HUES48 (cell line): ENCODE measurements around the gene MCM3.

Experiments
- H3K27ac ChIP-seq: one replicate; pipeline ENCODE4 v1.7.0; 2013; ENCODE audit warnings: low read depth, low read length, inconsistent platforms
- H3K27me3 ChIP-seq: 2 replicates; pipeline ENCODE4 v1.6.1; 2013; ENCODE audit warnings: mild to moderate bottlenecking, low read length; ENCODE audit not compliant: control insufficient read depth, insufficient read depth
- H3K36me3 ChIP-seq: 2 replicates; pipeline ENCODE4 v1.6.1; 2013; ENCODE audit warnings: low read length; ENCODE audit not compliant: control insufficient read depth, insufficient read depth
- H3K4me1 ChIP-seq: 2 replicates; pipeline ENCODE4 v1.6.1; 2013; ENCODE audit warnings: mild to moderate bottlenecking, low read length; ENCODE audit not compliant: control insufficient read depth, insufficient read depth
- H3K4me3 ChIP-seq: 2 replicates; pipeline ENCODE4 v1.5.1; 2013; ENCODE audit warnings: mild to moderate bottlenecking, low read depth, low read length
- H3K9ac ChIP-seq: 2 replicates; pipeline ENCODE4 v1.6.1; 2013; ENCODE audit warnings: mild to moderate bottlenecking, low read depth, low read length, moderate library complexity
- H3K9me3 ChIP-seq: 2 replicates; pipeline ENCODE4 v1.6.1; 2013; ENCODE audit warnings: low read length; ENCODE audit not compliant: control insufficient read depth, insufficient read depth

The MCM3 gene

DNA sequence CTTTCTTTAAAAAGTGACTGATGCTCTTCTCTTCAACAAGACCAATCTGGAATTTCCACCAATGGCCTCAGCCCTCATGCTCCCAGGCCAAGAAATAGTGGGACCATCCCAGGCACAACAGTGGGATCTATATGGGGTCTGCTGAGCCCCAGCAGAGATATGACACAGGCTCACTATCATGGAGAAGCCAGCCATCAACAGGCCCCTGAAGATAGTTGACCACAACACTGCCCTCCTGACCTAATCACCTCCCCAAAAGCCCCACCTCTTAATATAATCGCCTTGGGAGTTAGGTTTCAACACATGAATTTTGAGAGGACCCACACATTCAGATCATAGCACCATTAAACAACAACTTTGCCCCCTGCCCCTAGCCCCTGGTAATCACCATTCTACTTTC lies 16.8 kb upstream of the MCM3 start:
- Histone ChIP-seq H3K27ac (no peak overlapping the region), H3K36me3 (no peaks in the 10 kb centered on the region), H3K9me3 (no peaks in the 10 kb centered on the region), H3K27me3 (no peaks in the 10 kb centered on the region), H3K9ac (no peak overlapping the region), H3K4me1 (no peaks in the 10 kb centered on the region), H3K4me3 (no peak overlapping the region)

DNA sequence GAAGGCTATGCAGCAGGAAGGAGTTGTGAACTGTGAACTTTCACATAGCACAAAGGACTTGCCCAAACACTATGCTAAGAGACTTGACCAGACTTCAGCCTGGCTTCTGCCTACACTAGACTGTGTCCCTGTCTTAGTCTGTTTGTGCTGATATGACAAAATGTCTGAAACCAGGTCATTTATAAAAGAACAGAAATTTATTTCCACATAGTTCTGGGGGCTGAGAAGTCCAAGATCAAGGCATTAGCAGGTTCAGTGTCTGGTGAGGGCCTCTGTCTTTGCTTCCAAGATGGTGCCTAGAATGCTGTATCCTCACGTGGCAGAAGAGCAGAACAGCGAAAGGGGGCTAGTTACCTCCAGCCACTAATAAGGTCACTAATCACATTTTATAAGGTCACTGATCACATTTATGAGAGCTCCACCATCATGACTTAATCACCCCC lies 16.0 kb upstream of the MCM3 start:
- no peaks in the 10 kb centered on the region for H3K27me3 ChIP-seq
- no peak overlapping the region for H3K9ac ChIP-seq
- no peak overlapping the region for H3K27ac ChIP-seq
- H3K9me3 ChIP-seq: no peaks in the 10 kb centered on the region
- H3K4me3 ChIP-seq: no peak overlapping the region
- H3K36me3 ChIP-seq: no peaks in the 10 kb centered on the region
- H3K4me1 ChIP-seq: no peaks in the 10 kb centered on the region

DNA sequence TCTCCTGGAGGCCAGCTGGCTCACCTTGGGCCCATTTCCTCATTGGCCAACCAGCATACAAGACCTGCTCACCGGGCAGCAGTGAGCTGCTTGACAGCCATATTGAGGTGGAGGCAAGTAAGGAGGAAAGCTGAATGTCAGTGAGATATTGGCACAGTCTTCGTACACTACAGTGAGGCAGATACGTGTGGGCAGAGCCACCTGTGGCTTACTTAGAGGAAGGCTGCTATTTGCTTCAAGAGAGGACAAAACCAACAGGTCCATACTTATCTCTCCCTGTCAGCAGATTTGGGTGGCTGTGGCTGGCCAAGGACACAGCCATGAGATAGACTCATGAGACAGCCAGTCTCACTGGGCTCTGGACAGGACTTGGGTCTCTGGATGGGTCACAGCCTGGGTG lies 15.1 kb upstream of the MCM3 start:
- no peaks in the 10 kb centered on the region for H3K27me3 ChIP-seq
- H3K4me1 ChIP-seq: no peaks in the 10 kb centered on the region
- no peak overlapping the region for H3K27ac ChIP-seq

DNA sequence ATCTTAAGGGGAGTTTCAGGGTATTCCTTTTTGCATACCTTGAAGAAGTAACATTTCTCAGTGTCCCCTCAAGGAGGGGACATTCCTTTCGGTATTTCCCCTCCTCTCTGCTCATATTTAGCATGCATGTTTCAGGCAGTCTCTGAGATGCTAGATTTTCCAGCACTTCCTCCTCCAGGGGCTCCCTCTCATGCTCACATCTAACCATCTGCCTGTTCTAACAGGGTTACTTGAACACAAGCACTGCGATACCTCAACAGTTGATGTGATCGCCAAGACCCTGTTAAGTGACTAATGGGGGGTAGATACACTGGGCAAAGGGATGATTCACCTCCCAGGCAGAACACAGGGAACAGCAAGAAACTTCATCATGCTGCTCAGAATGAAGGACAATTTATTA lies 12.9 kb upstream of the MCM3 start:
- H3K27ac ChIP-seq: no peak overlapping the region
- H3K27me3 ChIP-seq: no peaks in the 10 kb centered on the region
- no peak overlapping the region for H3K9ac ChIP-seq
- H3K4me3 ChIP-seq: no peak overlapping the region
- no peaks in the 10 kb centered on the region for H3K36me3 ChIP-seq
- no peaks in the 10 kb centered on the region for H3K9me3 ChIP-seq
- no peaks in the 10 kb centered on the region for H3K4me1 ChIP-seq

More for the DNA sequence above, 15.1 kb upstream of the MCM3 start:
- H3K9me3 ChIP-seq: no peaks in the 10 kb centered on the region
- H3K4me3 ChIP-seq: no peak overlapping the region
- no peaks in the 10 kb centered on the region for H3K36me3 ChIP-seq
- H3K9ac ChIP-seq: no peak overlapping the region

DNA sequence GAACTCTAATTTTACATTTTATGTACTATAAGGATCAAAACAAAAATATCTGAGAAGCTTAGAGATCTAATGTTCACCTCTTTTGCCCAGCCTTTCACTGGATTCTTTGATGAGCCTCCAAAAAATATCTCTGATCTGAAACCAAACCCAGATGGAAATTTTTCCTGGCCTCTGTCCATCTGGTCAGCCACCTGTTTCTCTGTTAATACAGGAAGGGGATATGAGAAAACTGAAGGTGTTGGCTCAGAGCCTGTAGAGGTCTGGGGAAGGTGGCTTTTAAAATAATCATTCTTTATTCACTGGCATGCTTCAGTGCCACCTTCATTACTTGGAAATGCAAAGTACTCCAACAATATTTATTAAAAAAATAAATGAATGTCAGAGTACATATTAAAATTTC lies 8.5 kb upstream of the MCM3 start:
- no peaks in the 10 kb centered on the region for H3K4me1 ChIP-seq
- H3K27ac ChIP-seq: no peak overlapping the region
- no peak overlapping the region for H3K4me3 ChIP-seq
- no peaks in the 10 kb centered on the region for H3K27me3 ChIP-seq
- H3K36me3 ChIP-seq: no peaks in the 10 kb centered on the region
- no peaks in the 10 kb centered on the region for H3K9me3 ChIP-seq
- no peak overlapping the region for H3K9ac ChIP-seq

DNA sequence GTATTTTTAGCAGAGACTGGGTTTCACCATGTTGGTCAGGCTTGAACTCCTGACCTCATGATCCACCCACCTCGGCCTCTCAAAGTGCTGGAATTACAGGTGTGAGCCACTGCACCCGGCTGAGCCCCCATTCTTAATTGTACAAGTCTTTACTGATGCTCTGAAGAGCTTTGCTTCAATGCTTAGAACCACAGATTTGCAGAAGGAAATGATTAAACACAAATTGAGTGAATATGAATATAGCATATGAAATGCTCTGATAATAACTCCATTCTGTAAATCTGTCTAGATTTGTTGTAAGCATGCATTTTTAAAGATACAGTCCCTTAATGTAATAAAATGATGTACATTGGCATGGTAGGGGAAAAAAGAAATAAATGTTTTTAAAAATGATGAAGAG lies 4.3 kb upstream of the MCM3 start:
- H3K4me3 ChIP-seq: no peak overlapping the region
- H3K27me3 ChIP-seq: no peaks in the 10 kb centered on the region
- no peaks in the 10 kb centered on the region for H3K9me3 ChIP-seq
- no peak overlapping the region for H3K9ac ChIP-seq
- peaks cover 14% of the 10 kb centered on the region for H3K4me1 ChIP-seq
- H3K36me3 ChIP-seq: no peaks in the 10 kb centered on the region
- H3K27ac ChIP-seq: no peak overlapping the region

DNA sequence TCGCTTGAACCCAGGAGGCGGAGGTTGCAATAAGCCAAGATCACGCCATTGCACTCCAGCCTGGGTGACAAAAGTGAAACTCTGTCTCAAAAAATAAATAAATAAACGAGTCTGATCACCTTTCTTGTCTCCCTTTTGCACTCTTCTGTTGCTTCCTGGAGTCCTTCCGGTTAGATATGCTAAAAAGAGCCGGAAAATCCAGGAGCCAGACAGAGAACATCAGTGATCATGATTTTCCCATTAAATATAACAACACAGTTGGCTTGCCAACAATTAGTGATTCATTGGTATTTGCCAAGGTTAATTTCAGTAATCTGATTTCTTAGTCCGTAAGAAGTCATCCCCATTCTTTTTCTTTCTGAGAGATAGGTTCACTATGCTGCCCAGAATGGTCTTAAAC lies 3.7 kb upstream of the MCM3 start:
- no peaks in the 10 kb centered on the region for H3K27me3 ChIP-seq
- H3K9me3 ChIP-seq: no peaks in the 10 kb centered on the region
- peaks cover 4% of the 10 kb centered on the region for H3K36me3 ChIP-seq
- no peak overlapping the region for H3K9ac ChIP-seq
- H3K4me3 ChIP-seq: no peak overlapping the region
- no peak overlapping the region for H3K27ac ChIP-seq
- peaks cover 17% of the 10 kb centered on the region for H3K4me1 ChIP-seq

DNA sequence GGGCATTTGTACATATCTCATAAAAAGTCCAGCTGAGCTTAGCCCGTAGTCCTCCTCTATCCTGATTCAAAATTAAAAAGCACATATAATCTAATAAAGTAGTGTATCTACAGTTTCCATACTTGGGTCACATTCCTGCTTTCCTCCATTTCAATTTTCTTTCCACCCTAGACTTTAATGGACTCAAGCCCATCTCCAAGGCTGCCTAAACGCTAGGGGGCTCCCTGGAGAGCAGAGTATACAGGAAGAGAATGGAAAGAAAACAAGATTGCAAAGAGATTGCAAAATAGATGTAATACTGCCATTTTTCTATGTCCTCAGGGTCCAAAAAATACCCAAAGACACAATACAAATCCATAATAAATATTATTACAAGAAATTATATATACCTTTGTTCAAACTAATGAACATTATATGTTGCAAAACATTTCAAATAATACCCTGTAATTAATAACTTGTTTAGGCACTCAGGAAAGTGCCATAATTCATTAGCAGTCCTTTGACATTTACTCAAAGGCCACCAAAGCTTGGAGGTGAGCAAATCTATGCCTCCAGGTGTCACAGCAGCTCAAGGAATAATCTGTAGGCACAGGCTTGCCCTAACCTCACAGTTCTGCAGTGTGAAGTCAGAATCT lies 2.4 kb upstream of the MCM3 start:
- H3K27ac ChIP-seq: no peak overlapping the region
- peaks cover 21% of the 10 kb centered on the region for H3K4me1 ChIP-seq
- no peak overlapping the region for H3K4me3 ChIP-seq
- H3K36me3 ChIP-seq: peaks cover 17% of the 10 kb centered on the region
- no peak overlapping the region for H3K9ac ChIP-seq
- no peaks in the 10 kb centered on the region for H3K9me3 ChIP-seq
- H3K27me3 ChIP-seq: no peaks in the 10 kb centered on the region

DNA sequence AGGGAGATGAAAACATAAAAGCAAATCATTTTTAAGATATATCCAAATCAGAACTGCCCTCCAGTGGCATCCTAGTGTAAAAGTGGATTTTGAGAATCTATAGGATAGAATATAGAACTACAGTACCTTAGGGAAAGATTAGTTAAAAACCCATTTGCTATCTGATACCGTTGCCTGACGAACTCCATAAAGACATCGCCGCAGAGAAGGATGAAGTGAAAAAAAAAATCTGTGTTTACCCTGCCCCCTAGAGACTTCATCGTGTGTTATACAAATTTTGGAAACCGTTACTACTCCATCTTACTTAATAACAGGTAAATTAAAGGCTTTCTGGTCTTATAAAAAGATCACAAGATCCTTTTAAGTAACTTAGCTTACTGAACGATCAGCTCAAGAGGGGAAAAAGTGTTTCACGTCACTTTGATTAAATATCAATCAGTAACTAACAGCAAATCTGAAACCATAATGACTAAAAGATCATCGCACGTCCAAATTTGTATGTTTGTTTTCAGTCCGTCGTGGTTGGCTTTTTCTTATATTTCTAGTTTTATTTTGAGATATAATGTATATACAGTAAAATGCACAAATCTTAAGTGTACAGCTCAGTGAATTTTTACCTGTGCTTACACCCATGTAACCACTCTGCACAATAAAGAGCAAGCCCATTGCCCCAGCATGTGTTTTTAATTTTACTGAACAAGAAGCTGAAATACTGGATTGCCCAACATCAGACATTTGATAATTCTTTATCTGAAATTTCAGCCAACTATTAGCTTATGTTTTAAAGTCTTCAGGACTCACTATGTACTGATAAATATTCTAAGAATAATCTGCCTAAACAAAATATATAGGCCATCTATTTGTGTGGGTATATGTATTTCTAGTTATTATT lies 881 bp upstream of the MCM3 start:
- peaks cover 21% of the 10 kb centered on the region for H3K4me1 ChIP-seq
- H3K4me3 ChIP-seq: peak overlapping the region; percentile 76
- H3K9ac ChIP-seq: peak overlapping the region; percentile 45
- no peaks in the 10 kb centered on the region for H3K27me3 ChIP-seq
- peak overlapping the region; percentile 84 for H3K27ac ChIP-seq
- no peaks in the 10 kb centered on the region for H3K9me3 ChIP-seq
- peaks cover 32% of the 10 kb centered on the region for H3K36me3 ChIP-seq

DNA sequence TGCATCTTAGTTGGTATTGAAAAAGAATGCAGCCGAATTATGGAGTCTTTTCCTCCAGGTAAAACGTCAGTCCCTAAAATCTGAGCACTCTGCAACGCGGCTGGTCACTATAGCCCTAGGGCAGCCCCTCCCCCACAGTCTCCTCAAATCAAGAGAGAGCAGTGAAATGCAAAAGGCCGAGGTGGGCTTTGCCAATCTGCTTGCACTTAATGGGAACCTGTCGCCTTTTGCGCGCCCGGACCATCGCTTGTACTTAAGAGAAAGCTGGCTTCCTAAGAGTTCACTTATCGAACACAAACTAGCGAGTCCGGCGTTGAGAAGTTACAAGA lies 447 bp downstream of the MCM3 start:
- Histone ChIP-seq H3K27ac (peak overlapping the region; percentile 98), H3K27me3 (no peaks in the 10 kb centered on the region), H3K9me3 (no peaks in the 10 kb centered on the region), H3K9ac (peak overlapping the region; percentile 99), H3K36me3 (peaks cover 45% of the 10 kb centered on the region), H3K4me3 (peak overlapping the region; percentile 98), H3K4me1 (peaks cover 21% of the 10 kb centered on the region)

DNA sequence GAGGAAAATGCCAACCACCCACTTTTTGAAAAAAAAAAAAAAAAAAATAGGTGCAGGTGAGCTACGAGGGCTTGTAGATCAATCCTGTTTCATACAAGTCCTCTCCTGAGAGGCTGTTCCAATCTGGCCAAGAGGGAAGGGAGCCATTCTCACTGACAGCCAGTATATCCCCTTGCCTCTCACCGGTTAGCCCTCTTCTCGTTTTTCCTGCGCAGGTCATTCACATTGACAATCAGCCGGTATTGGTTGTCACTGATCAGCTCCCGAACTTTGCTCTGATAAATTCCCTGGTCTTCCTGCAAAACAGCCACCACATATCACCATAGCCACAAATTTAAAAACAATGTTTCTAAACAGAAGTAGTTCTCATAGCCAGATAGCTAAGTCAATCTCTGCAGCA lies 1.4 kb downstream of the MCM3 start:
- Histone ChIP-seq H3K4me1 (peaks cover 21% of the 10 kb centered on the region), H3K4me3 (peak overlapping the region; percentile 98)

More for the DNA sequence above, 1.4 kb downstream of the MCM3 start:
- H3K27ac ChIP-seq: no peak overlapping the region
- peak overlapping the region; percentile 99 for H3K9ac ChIP-seq
- no peaks in the 10 kb centered on the region for H3K27me3 ChIP-seq
- H3K9me3 ChIP-seq: no peaks in the 10 kb centered on the region
- peaks cover 55% of the 10 kb centered on the region for H3K36me3 ChIP-seq
